ENCODE results near the gene ARL5A.

The ARL5A gene

DNA sequence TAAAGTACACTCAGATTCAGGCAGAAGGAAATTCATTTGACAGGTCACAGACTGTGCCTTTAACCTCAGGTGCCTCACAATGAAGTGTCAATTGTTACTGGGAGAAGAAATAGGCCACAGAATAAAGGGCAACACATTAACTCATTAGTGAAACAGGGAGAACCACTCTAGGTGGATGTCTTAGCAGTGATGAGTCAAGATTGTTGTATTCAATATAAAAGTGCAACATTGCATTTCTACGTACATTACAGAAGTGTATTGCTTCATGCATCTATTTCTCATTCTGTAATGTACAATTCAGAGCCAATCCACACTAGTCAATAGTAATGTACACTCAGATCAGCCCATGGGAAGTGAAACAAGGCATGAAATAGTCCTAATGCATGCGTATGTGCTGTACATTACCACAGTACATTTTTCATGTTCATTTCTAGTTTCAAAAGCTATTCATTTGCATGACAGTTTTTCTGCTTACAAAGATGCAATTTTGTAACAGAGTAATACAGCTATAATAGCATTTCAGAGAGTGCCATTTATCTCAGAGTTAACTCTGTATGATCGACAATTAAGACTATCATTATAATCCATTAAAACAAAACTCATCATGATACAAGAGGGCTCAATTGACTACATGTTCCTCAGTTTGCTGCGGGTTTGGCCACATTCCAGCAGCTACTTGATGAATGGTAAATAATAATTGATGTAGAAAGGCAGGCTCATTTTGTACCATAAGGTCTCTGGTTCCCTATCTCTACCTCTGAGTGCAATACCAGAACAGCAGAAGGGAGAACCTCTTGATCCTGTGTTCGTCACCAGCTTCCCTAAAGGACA, 12.2 kb upstream of the ARL5A start:
- DNase-seq (ENCODE audit: low read depth), result no peak

DNA sequence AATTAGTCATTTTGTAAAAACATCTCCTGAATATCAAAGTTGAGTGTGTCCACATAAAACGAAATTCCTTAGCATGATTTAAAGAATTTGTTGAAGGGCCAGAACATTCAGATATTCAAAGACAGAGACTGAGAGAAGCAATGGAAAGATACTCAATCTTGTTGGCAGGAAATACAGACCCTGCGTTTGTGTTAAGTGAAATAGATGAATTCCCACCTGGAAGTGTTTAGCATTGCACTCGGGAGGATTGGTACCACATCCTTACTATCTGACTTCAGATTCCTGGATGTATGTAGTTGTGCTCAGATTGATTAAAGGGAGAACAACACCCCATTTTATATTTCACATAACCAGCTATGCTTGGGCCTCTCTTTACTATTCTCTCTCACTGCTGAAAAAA, 9.7 kb upstream of the ARL5A start:
- DNase-seq (ENCODE audit: low read depth), result no peak

DNA sequence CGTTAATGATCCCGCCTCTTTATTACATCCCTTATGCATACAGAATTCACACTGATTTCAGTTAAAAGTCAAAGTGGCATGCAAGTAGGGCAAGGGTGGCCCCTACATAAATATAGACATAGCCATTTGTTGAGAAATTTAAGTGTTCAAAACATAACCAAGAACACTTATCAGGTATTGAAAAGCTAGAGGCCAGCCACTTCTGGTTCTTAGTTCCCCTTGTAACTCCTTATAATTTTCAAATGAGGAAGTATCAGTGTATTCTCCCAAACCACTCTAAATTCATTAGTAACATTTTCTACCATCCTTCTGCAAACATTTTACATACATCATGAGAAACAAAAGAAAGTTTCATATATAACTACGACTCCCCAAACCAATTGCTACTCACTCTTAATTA, 5.8 kb upstream of the ARL5A start:
- no peak for DNase-seq (ENCODE audit: low read depth)

- no peak for DNase-seq (ENCODE audit: low read depth)
Measured at GRCh38 chr2:151830961-151831360, 2.7 kb upstream of the ARL5A start.

- no peak for DNase-seq (ENCODE audit: low read depth)
Measured at GRCh38 chr2:151828890-151829324, 686 bp upstream of the ARL5A start.

DNA sequence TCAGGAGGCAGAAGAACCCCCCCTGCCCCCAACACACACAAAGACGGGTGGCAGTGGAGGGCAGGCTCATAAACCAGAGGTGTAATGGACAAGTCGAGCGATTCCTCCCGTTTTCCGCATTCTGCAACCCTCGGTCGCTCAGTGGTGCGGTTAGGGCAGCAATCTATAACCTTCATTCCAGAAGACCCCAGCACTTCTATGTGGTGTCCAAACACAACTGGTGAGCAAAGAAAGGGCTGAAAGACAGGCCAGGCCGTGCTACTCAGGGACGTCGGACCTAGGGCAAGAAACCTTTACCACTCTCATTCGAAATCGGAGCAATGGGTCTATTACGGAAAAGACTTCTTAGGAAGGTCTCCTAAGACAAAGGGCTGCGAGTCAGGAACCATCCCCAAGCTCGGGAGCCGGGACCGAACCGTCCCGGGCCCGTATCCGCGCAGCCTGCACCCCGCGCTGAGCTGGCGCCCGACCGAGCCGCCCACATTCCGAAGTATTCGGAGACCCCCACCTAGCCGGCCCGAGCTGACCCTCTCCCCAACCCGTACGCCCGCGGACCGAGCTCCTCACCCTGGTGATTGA, 568 bp downstream of the ARL5A start:
- no peak for DNase-seq (ENCODE audit: low read depth)

DNA sequence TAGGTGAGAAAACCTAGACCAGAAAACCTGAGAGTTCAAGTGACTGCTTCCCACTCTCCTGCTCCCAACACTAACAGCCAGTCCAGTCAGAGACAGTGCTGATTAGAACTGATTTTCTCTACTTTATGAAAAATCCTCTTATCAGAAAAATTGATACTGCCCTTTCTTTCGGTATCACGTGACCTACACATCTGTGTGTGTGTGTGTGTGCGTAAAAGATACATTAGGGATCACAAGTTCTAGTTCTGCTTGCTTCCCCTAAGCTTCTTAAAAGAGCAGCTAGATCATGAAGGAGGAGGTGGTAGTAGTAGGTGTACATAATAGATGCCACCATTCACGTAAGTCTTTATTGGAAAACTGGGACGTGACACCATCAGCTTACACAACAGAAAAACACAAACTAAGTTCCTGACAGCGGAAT, 1.5 kb downstream of the ARL5A start:
- DNase-seq (ENCODE audit: low read depth), result no peak

GRCh38 chr2:151824886-151825285, 3.3 kb downstream of the ARL5A start:
- DNase-seq (ENCODE audit: low read depth), result no peak

GRCh38 chr2:151823651-151824050, 4.6 kb downstream of the ARL5A start:
- DNase-seq (ENCODE audit: low read depth), result no peak

GRCh38 chr2:151819920-151820319, 8.3 kb downstream of the ARL5A start:
- DNase-seq (ENCODE audit: low read depth), result no peak

- no peak for DNase-seq (ENCODE audit: low read depth)
Measured at GRCh38 chr2:151817929-151818328, 10.3 kb downstream of the ARL5A start.

DNA sequence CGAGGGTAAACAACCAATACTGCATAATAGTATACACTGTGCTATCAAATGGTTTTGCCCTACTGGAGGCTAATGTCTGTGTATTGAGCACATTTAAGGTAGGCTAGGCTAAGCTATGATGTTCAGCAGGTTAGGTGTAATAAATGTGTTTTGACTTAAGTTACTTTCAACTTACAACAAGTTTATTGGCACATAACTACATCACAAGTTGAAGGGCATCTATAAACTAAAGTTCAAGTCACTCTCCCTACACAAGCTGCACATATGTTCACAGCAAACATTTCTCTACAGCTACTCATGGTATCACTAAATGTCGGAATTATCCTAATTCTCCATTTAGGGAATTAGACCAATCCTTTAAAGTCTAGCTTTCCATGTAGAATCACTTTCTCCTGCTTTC, 11.4 kb downstream of the ARL5A start:
- no peak for DNase-seq (ENCODE audit: low read depth)

DNA sequence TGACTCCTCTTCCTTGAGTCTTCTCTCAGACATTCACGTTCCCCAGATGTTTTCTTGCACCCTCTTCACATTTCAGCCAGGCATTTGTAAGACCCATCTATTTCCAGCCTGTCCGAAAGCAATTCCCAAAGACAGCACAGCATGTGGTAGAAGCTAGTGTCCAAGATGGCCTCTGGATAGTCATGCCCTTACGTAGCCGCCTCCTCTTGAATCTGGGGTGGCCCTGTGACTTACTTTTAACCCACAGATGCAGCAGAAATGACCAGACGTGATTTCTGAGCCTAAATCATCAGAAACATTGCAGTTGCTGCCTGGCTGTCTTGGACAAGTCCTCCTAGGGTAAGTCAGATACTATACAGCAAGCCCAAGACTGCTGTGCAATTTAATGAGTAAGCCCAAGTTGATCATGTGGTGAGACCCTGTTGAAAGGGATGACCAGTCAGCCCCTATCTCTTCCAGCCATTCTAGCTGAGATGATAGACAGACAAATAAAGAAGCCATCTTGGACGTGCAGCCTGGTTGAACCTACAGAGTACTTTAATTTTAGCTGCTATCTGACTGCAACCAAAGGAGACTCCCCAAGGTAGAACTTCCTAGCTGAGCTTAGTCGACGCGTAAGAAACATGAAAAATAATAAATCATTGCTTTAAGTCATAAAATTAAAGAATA, 12.3 kb downstream of the ARL5A start:
- no peak for DNase-seq (ENCODE audit: low read depth)

GRCh38 chr2:151810489-151810888, 17.7 kb downstream of the ARL5A start:
- no peak for DNase-seq (ENCODE audit: low read depth)

- DNase-seq (ENCODE audit: low read depth), result no peak
Measured at GRCh38 chr2:151809073-151809383, 19.2 kb downstream of the ARL5A start.

DNA sequence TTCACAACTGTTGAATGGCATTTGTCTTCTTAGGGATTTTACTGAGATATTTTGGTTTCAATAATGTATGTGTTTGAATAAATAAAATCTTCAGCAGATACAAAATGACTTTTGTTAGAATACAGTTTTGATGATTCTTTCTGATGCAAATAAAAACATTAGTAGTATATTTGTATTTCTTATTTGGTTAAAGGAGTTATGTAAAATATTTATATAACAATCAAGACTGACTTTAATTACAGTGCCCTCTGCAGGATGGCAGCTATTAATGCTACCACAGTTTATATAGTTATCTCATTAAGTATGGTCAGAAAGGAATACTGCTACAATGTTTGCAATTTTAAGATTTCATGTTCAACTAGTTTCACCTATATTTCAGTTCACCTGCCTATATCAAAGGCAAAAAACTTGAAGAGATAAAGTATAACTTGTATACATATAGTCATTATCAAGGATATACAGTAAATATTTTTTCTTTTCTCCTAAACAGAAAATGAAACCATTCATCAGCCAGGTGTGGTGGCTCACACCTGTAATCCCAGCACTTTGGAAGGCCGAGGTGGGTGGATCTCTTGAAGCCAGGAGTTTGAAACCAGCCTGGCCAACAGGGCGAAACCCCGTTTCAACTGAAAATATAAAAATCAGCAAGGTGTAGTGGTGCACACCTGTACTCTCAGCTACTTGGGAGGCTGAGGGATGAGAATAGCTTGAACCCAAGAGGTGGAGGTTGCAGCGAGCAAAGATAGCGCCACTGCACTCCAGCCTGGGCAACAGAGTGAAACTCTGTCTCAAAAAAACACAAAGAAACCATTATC, 19.8 kb downstream of the ARL5A start:
- DNase-seq (ENCODE audit: low read depth), result no peak

- DNase-seq (ENCODE audit: low read depth), result no peak
Measured at GRCh38 chr2:151805961-151806360, 22.3 kb downstream of the ARL5A start.

DNA sequence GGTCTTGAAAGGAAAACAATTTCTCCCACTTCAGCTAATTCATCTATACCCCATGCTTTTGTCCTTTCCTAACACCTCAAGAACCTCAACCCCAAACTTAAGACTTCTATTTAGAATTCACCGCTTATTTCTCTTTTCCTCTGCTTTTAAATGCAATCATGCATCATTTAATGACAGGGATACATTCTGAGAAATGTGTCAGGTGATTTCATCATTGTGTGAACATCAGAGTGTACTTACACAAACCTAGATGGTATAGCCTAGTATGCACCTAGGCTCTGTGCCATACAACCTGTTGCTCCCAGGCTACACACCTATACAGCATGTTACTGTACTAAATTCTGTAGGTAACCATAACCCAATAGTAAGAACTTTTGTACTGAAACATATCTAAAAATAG, 22.9 kb downstream of the ARL5A start:
- DNase-seq (ENCODE audit: low read depth), result no peak

DNA sequence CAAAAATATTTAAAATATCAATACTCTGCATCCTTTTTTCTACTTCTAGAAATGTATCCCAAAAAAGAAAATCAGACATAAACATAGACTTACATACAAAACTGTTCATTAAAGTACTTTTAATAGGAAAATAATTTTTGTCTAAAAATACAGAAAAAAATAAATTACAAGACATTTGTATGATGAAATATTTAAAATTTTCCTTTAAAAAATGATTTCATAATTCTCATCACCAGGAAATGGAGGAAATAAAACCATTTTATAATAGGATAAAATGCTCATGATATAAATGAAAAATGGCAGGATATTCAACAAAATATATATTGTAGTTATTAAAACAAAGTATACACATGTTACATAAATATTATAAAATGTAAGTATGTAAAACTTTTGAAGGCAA, 24.4 kb downstream of the ARL5A start:
- no peak for DNase-seq (ENCODE audit: low read depth)

DNA sequence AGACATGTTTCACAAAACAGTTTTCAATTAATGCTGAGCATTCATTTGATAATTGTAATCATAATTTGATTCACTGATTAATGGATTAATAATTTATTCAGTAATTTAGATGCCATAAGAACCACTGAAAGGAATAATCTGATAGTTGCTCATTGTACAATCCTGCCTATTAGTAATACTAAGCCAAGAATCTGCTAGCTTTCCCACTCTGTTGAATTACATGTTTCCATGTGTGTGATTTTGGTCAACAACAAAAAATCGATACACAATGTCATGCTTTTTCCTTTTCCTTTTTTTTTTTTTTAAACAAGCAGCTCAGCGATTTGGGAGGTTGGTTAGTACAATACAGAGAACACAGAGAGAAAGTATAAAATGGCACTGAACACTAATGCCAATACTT, 25.9 kb downstream of the ARL5A start:
- DNase-seq (ENCODE audit: low read depth), result no peak

DNA sequence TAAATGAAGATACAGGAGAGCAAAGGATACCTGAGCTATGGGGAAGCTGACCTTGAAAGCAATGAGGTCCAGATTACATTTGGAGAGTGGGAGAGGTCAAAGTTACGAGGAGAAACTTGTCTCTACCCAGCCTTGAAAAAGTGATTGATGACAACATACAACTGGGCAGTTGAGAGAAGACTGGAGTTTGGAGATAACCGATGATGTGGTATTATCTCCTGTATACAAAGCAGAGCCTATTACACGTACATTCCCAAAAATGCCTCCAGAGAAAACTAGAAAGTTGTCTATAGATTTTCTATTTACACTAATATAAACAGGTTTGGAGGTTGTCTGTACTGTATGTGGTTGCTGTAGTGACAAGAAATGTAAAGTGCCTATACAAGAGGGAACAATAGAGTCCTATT, 28.3 kb downstream of the ARL5A start:
- no peak for DNase-seq (ENCODE audit: low read depth)

DNA sequence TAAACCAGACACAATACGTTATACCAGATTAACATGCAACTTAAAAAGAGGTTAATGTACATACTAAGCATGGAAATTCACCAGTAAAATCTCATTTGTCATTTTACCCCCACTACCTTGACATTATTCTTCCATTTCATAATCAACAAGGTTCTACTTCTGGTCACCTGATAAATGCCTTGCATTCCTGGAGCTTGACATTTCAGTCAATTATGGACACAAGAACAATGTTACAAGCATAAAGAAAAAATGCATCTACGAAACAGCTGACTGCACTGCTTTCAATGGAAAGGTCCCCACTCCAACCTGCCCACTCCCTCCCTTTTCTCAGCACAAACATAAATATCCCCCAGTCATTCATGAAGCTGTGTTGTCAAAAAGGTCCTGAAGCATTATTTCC, 31.4 kb downstream of the ARL5A start:
- DNase-seq (ENCODE audit: low read depth), result no peak

All from T-helper 22 cell (primary cell).